DND-41 (cell line): ENCODE measurements around the gene REPS2.

Experiments used
- ATAC-seq: fragments of 200-7000 bp; cut with Tn5 transposase; 3 replicates; pipeline ENCODE4 v1.9.1; 2021; ENCODE audit warnings: low read depth; ENCODE audit not compliant: insufficient read depth
- DNase-seq: peaks from one replicate; pipeline ENCODE4 v3.0.0-alpha.2; 2020
- H2AFZ ChIP-seq: 2 replicates; pipeline ENCODE4 v1.6.0; 2012; ENCODE audit warnings: low read depth, low read length
- H3K27ac ChIP-seq: 2 replicates; pipeline ENCODE4 v1.5.1; 2012; ENCODE audit warnings: low read length, inconsistent platforms
- H3K27me3 ChIP-seq: fragments of 200-600 bp; sonication (generic); 2 replicates; pipeline ENCODE4 v1.6.0; 2012; ENCODE audit warnings: low read length, mild to moderate bottlenecking, inconsistent platforms; ENCODE audit not compliant: insufficient read depth, poor library complexity
- H3K36me3 ChIP-seq: 2 replicates; pipeline ENCODE4 v1.5.1; 2012; ENCODE audit warnings: low read length, inconsistent platforms; ENCODE audit not compliant: insufficient read depth
- H3K4me1 ChIP-seq: 2 replicates; pipeline ENCODE4 v1.5.1; 2012; ENCODE audit warnings: mild to moderate bottlenecking, low read length; ENCODE audit not compliant: insufficient read depth
- H3K4me2 ChIP-seq: 2 replicates; pipeline ENCODE4 v1.6.0; 2012; ENCODE audit warnings: mild to moderate bottlenecking, moderate library complexity, low read length, inconsistent platforms; ENCODE audit not compliant: insufficient read depth
- H3K4me3 ChIP-seq, 2 experiments: fragments of 200-600 bp in 1 of 2; shearing (Covaris generic) in 1 of 2; 2 replicates each; pipeline ENCODE4 v1.5.1; 2012 to 2016; ENCODE audit warnings: inconsistent platforms in 2 of 2, low read length in 2 of 2, mild to moderate bottlenecking in 2 of 2, low read depth in 1 of 2, moderate library complexity in 1 of 2
- H3K79me2 ChIP-seq: 2 replicates; pipeline ENCODE4 v1.6.0; 2012; ENCODE audit warnings: low read length, inconsistent platforms; ENCODE audit not compliant: insufficient read depth
- H3K9ac ChIP-seq: 2 replicates; pipeline ENCODE4 v1.6.0; 2012; ENCODE audit warnings: low read depth, mild to moderate bottlenecking, inconsistent platforms, low read length, moderate library complexity
- H3K9me3 ChIP-seq: 2 replicates; pipeline ENCODE4 v1.5.1; 2012; ENCODE audit warnings: low read length, moderate library complexity, mild to moderate bottlenecking, inconsistent platforms; ENCODE audit not compliant: insufficient read depth, severe bottlenecking
- H4K20me1 ChIP-seq: 2 replicates; pipeline ENCODE4 v1.6.0; 2012; ENCODE audit warnings: low read length; ENCODE audit not compliant: insufficient read depth
- EZH2 ChIP-seq: IDR thresholded peaks from 3 replicates; pipeline ENCODE4 v1.6.1; 2012; ENCODE audit warnings: borderline replicate concordance, low read depth, mild to moderate bottlenecking, moderate library complexity, low read length, inconsistent platforms; ENCODE audit not compliant: severe bottlenecking
- TF ChIP-seq, protein P1 (sequence below): IDR thresholded peaks from 2 replicates; pipeline ENCODE4 v1.5.1; 2012; ENCODE audit warnings: borderline replicate concordance, low read length, moderate library complexity, mild to moderate bottlenecking; ENCODE audit not compliant: poor library complexity, severe bottlenecking; ENCODE audit errors: extremely low read depth

Gene REPS2

DNA sequence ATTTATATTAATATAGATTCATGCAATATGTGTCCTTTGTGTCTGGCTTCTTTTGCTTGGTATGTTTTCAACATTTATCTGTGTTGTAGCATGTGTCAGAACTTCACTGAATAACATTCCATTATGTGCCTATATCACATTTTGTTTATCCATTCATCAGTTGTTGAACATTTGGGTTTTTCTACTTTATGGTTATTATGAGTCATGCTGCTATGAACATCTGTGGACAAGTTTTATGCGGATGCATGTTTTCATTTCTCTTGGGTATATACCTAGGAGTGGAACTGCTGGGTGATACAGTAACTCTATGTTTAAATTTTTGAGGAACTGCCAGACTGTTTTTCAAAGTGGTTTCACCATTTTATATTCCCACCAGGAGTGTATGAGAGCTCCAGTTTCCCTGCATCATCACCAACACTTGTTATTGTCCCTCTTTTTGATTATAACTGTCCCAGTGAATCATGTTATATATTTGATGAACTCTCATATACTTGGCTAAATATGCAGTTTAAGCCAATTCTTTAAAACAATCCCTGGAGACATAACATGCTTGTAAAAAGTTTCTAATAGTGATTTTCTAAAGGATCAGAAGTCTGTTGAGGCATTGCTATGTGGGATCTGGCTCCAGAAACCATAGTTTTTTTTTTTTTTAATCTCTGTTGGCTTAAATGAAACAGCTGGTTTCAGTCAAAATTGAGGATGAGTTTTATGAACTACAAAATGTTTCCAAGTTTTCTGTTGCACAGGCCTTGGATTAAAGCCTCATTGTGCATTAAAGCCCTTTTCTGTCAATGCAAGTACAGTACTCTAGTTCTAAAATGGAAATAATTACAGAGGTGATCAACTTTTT is 21.6 kb upstream of the REPS2 start:
- Histone ChIP-seq H3K79me2 (no peaks in the 10 kb centered on the region), H3K27ac (no peak overlapping the region), H3K36me3 (no peaks in the 10 kb centered on the region), H3K9me3 (no peaks in the 10 kb centered on the region), H3K9ac (no peak overlapping the region), H4K20me1 (no peaks in the 10 kb centered on the region), H3K27me3 (no peaks in the 10 kb centered on the region), H3K4me3 (no peak overlapping the region), H3K4me2 (no peak overlapping the region), H2AFZ (no peak overlapping the region), H3K4me1 (no peaks in the 10 kb centered on the region)
- ATAC-seq (no peak), DNase-seq (no peak)
- no peak for TF ChIP-seq EZH2
- TF ChIP-seq, protein P1, sequence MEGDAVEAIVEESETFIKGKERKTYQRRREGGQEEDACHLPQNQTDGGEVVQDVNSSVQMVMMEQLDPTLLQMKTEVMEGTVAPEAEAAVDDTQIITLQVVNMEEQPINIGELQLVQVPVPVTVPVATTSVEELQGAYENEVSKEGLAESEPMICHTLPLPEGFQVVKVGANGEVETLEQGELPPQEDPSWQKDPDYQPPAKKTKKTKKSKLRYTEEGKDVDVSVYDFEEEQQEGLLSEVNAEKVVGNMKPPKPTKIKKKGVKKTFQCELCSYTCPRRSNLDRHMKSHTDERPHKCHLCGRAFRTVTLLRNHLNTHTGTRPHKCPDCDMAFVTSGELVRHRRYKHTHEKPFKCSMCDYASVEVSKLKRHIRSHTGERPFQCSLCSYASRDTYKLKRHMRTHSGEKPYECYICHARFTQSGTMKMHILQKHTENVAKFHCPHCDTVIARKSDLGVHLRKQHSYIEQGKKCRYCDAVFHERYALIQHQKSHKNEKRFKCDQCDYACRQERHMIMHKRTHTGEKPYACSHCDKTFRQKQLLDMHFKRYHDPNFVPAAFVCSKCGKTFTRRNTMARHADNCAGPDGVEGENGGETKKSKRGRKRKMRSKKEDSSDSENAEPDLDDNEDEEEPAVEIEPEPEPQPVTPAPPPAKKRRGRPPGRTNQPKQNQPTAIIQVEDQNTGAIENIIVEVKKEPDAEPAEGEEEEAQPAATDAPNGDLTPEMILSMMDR: no peak

GRCh38 chrX:16930392-16930791 is 16.1 kb upstream of the REPS2 start:
- Histone ChIP-seq H3K27ac (no peak overlapping the region), H3K79me2 (no peaks in the 10 kb centered on the region), H4K20me1 (no peaks in the 10 kb centered on the region), H3K4me1 (no peaks in the 10 kb centered on the region), H2AFZ (no peak overlapping the region), H3K4me2 (no peak overlapping the region), H3K9me3 (no peaks in the 10 kb centered on the region), H3K36me3 (no peaks in the 10 kb centered on the region), H3K9ac (no peak overlapping the region), H3K4me3 (no peak overlapping the region), H3K27me3 (no peaks in the 10 kb centered on the region)
- no peak for ATAC-seq
- no peak for DNase-seq
- TF ChIP-seq, protein P1: no peak
- TF ChIP-seq EZH2: no peak

DNA sequence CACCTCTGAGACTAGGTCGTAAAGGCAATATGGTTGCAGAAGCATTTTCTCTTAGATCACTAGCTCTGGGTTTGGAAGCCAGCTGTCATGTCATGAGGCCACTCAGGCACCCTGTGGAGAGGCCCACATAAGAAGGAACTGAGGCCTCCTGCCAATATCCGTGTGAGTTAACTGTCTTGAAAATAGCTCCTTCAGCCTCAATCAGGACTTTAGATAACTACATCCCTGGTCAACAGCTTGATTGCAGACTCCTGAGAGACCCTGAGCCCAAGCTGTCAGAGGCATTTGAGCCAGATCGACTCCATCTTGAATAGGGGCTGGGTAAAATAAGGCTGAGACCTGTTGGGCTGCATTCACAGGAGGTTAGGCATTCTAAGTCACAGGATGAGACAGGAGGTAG is 15.1 kb upstream of the REPS2 start:
- DNase-seq: no peak

More for the DNA sequence above, 15.1 kb upstream of the REPS2 start:
- no peak overlapping the region for H3K9ac ChIP-seq
- no peaks in the 10 kb centered on the region for H3K4me1 ChIP-seq
- H3K4me2 ChIP-seq: no peak overlapping the region
- no peak for ATAC-seq
- no peaks in the 10 kb centered on the region for H3K36me3 ChIP-seq
- H3K4me3 ChIP-seq: no peak overlapping the region
- no peak overlapping the region for H3K27ac ChIP-seq
- TF ChIP-seq EZH2: no peak
- TF ChIP-seq, protein P1: no peak
- no peaks in the 10 kb centered on the region for H3K27me3 ChIP-seq
- no peaks in the 10 kb centered on the region for H3K9me3 ChIP-seq
- no peaks in the 10 kb centered on the region for H3K79me2 ChIP-seq
- no peaks in the 10 kb centered on the region for H4K20me1 ChIP-seq
- H2AFZ ChIP-seq: no peak overlapping the region
